Inferior parietal cortex (tissue), 1 donor: ENCODE results near the gene POLR1A.
A peak's percentile ranks its signal among the peaks of the same experiment; 100 is the strongest.

Experiments used
- DNase-seq: peaks from one replicate; pipeline ENCODE4 v3.0.0-alpha.2; 2016; ENCODE audit errors: extremely low spot score

Gene POLR1A

DNA sequence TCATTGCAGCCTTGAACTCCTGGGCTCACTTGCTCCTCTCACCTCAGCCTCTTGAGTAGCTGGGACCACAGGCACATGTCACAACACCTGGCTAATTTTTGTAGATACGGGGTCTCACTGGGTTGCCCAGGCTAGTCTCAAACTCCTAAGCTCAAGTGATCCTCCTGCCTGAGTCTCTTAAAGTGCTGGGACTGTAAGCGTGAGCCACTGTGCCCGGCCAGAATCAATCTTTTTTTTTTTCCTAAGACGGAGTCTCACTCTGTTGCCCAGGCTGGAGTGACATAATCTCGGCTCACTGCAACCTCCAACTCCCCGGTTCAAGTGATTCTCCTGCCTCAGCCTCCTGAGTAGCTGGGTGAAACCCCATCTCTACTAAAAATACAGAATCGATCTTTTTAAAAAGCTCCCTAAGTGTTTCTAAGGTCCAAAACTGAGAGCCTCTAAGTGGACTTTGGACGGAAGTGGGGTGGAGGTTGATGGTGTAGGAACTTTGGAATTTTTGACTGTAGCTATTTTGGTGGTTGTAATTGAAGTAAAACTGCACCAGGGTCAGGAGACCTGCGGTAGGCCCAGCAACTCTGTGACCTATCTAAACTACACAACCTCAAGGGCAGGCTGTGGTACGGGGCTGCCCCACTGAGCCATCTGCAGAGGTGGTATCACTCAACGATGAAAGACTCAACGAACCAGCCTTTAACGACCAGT lies 82.9 kb downstream of the POLR1A start:
- no peak for DNase-seq

DNA sequence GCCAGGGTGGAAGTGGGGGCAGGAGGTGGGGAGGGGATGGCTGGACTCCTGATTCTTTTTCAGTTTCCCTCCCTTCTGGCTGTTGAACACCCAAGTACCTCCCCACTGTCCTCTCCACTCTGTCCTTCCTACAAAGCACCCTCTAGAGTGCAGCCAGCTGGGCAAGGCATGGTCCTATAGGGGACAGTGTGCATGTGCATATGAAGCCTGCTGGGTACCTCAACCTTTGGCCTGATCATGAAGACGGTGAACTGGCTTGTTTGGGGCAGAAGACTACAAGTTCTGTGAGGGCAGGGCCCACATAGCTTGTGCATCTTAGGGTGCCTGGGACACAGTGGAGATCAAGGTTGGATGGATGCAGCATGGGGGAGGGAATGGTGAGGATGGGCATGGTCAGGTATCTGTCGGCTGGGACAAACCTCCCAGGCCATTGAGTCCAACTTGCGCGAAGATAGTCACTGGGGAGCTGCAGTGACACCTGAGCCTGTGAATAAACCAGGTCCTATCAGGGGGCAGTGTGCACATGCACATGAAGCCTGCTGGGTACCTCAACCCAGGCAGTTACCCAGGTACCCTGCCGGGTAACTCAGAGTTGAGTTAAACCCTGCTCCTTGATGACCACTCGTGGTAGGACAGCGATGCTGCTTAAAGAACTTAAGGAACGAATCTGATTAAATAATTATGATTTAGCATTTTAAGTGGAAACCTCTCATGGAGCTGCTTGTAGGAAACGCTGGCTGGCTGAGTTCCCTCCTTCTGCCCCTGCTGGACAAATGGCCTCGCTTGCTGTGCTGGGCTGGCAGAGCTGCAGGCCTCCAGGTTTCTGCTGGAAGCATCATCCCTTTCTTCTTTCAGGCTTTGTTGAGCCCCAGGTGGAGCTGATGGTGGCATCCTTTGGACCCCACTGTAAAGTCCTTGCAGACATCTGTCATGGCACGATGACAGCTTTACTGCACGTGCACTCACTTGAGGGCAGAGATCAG lies 84.0 kb downstream of the POLR1A start:
- no peak for DNase-seq

DNA sequence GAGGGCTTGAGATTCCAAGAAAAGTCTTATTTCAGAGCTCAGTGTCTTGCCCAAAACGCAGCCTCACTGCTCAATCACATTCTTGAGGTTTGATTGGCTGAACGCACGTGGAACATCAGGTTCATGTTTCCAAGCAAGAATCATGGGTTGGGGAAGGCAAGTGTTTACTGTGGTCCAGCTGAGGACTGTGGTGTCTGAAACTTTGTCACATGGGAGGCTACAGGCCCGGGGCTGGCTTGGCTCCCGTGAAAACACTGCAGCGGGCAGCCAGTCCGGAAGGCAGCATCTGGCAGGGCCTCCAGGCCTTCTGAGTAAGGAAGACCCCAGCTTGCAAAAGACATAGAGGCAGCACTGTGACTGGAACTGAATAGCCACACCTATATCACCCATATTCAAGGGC lies 84.7 kb downstream of the POLR1A start:
- peak; percentile 65 for DNase-seq

DNA sequence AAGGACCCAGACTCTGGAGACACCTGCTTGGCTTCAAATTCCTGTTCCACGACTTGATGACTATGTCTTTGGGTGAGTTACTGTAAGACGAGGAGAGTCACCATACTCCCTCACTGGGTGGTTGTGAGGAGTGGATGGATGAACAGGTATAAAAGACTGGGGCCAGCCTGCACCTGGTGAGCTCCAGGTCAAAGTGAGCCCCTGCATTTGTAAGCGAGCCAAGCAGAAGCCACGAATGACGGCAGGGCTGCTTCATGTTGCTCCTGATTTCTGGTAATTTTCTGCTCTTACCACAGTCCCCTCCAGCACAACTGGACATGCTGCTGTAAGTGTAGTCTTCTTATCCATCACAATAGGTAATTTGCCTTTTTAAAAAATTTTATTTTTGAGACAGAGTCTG lies 86.6 kb downstream of the POLR1A start:
- no peak for DNase-seq

DNA sequence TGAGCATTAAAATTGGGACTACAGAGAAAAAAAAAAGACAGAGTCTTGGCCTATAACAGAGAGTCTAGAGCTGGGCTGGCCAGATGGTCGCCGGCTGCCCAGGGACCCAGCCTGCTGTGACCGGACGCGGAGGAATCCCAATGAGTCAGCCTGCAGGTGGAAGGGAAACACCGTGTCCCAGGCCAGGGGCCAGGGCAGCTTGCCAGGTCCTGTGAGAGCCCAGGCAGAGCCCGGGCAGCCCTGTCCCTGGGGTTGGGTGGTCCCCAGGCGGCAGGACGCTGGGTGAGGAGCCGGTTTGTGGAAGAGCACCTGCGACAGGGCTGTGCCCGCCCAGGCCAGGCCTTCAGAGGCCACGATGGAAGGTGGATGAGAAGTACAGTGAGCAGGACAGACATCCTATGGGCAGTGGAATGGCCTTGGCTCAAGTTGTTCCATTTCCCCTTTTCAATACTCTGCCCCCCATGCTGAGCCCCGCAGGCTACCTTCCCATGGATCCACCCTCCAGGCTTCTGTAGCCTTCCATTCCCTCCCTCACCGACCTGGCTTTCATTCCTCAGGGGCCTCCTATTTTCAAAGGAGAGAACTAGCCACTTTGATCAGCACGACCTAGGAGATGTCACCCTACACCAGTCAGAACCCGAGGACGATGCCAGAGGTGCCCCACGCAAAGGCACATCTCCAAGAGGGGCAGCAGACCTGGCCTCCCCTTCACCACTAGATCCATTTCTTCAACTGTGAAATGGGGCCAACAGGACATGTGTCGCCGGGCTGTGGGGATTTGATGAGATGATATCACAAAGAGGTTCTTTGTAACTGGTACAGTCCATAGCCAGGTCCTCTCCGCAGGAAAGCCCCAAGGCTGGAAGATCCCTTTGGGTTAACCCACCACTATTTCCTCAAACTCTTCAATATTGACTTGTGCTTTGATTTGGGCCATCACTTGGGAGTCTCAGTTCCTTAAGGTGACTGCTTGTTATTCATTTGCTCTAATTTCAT lies 87.5 kb downstream of the POLR1A start:
- no peak for DNase-seq

DNA sequence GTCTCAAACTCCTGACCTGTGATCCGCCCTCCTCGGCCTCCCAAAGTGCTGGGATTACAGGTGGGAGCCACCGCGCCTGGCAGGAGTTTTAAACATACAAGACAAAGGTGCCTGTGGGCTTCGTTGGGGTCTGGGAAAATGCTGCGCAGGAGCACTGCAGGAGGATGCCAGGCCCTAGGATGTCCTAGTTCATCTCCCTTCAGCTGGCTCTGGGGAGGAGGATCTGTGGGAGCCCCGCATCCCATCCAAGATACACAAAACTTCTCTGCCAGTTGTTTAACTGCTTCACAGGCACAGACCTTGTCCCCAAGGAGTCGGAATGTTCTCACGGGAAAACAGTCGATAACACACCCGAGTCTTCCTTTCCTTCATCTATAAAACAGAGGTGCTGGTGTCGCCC lies 89.1 kb downstream of the POLR1A start:
- DNase-seq, result no peak

DNA sequence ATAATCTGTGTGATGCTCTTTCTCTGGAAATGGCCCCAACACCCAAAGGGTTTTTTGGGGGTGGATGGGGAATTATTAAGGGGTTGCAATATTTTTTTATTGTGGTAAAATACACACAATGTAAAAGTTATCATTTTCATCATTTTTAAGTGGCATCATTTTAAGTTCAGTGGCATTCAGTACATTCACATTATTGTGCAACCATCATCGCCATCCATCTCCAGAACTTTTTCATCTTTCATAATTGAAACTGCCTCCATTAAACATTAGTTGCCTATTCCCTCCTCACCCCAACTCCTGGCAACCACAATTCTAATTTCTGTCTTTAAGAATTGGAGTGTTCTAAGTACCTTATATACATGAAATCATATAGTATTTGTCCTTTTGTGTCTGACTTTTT lies 90.0 kb downstream of the POLR1A start:
- no peak for DNase-seq

DNA sequence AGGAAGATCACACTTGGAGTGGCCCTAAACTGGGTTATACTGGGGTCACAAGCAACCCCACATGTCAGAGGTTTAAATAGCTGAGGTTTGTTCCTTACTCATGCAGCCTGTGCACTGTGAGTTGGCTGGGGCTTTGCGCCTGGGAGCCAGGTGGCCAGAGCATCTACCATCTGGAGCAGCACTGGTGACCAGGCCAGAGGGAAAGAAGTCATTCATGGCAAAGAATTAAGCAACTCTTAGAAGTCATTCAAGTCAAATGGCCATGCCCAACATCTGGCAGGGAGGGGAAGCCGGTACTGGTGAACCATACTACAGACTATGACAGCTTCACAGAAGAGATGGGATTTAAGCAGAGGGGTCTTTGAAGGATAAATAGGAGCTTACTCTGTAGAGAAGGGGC lies 90.7 kb downstream of the POLR1A start:
- DNase-seq, result no peak

DNA sequence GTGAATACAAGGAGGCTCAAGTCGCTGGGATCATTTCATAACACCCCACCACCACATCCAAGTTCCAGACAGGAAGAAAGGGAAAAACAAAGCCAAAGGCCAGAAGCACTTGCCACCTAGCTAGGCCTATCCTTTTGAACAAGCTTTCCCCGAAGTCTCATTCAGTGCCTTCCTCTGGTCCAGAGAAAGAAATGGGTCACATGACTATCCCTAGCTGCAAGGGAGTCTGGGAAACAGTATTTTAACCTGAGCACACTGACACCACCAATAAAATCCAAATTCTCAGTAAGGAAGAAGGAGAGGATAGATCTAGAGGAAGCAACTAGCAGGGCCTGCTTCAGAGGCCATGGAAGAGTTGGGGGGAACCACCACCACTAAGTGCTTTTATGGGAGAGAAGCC lies 91.2 kb downstream of the POLR1A start:
- no peak for DNase-seq

DNA sequence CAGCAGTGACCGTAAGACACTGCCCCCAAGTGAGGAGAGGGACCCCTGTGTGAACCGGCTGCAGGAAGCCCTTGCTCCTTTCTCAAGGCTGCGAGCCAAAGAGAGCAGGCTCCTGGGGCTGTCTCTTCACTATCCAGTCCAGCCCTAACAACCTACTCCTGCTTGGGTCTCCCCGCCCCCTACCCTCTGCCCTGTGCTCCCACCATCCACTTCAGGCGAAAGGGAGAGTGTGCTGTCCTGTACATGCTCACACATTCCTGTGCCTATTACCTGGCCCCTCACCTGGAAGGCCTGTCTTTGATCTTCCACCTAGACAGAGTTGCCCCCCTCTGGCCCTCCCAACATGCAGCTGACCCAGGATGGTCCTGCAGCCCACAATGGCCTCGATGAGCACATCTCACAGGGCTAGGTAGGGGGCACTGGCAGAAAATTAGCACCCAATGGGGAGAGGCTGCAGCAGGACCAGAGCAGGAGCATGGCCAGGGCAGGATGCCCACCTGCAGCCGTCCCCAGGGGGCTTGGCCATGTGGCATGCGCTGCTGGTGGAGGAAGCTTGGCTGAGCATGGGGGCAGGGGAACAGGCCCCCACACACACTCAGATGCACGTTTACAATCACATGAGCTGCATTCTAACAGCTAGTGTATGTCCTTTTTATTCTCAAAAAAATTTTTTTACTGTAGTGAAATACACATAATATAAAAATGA lies 93.5 kb downstream of the POLR1A start:
- DNase-seq, result no peak

DNA sequence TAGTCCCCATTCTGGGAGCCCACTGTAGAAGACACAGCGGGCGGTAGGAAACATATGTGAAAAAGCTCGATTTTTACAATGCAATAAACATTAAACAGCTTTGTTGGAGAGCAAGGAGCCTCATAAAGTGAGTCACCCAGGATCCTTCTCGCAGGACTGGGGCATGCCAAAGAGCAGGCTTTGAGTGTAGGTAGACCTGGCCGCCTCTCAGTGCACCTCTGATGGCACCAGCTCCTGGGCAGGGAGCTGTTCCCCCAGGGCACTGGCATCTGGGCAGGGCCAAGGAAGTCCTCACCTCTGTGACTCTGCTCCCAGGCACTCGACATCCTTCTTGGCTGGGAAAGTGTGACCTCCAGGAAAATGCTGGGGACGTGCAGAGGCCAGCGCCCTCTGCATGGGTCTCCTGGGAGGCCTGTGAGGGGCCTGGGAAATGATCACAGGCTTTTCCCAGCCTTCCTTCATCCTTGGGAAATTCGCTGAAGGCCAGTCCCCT lies 94.2 kb downstream of the POLR1A start:
- DNase-seq, result no peak

DNA sequence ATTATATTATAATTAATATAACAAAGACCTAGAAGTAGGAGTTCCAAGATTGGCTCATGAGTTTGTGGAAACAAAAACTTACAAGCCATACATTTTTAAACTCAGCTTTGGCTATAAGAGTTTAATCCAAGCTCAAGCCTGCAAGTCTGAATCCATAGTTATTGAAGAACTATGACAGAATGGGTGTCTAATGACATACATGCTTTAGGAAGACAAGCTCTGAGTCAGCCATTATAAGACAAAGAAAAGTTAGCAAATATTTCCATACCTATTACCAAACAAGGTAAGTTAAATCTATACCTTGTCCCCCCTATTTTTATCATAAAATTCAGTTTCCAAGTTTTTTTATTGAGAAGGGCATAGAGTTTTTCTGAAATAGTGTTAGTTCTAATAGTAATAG lies 95.6 kb downstream of the POLR1A start:
- DNase-seq, result no peak

DNA sequence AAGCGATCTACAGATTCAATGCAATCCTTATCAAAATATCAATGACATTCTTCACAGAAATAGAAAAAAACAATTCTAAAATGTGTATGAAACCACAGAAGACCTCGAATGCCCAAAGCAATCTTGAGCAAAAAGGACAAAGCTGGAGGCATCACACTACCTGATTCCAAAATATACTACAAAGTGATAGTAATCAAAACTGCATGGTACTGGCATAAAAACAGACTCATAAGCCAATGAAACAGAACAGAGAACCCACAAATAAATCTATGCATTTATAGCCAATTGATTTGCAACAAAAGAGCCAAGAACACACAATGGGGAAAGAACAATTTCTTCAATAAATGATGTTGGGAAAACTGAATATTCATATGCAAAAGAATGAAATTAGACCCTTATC lies 99.2 kb downstream of the POLR1A start:
- no peak for DNase-seq

DNA sequence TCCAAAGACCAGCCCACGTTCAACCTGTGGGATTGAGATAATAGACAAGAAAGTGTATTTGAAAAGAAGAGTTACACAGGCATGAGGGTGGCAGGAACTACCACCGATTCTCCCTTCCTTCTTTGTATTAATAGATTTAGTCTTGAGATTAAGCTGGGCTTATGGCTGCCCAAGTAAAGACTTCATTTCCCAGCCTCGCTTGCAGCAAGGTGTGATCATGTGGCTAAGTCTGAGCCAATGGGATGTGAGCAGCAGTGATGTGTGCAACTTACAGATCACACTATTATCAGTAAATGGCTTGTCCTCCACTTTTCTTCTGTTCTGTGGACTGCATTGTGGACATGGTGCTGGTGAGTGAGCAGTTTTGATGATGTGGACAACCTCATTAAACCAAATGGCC lies 101.7 kb downstream of the POLR1A start:
- DNase-seq, result no peak

DNA sequence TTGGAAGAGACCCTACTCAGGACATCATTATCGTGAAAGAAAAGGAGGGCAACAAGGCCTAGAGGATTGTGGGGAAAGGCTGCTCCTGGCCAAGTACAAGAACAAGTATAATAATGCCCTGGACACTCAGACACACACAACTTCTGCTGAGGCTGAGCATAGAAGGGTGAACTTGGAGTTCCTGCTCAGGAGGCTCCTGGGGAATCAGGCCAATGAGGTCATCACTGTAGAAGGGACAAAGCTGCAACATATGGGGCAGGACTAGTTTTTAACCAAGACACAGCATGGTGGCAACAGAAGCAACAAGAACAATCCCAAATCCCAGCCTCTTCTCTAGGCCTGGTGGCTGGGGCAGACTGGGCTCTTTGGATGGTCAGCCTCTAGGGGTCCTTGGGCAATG lies 102.6 kb downstream of the POLR1A start:
- DNase-seq, result no peak

DNA sequence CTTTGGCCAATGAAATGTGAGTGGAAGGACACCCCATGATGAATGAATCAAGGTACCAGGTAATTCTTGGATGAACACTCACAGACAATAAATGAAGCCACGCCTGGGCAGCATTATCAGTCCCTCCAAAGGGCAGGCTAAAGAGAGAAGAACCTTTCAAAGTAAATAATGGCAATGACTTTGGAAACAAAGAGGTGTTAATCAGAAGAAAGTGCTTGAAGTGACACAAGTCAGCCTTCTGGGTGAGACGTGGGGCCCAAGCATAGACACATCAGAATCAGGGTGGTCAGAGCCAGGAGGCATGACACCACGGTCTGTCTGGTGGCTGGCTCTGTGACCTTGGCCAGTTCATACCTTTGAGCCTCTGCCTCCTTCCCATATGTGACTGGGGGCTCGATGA lies 103.3 kb downstream of the POLR1A start:
- DNase-seq, result no peak

DNA sequence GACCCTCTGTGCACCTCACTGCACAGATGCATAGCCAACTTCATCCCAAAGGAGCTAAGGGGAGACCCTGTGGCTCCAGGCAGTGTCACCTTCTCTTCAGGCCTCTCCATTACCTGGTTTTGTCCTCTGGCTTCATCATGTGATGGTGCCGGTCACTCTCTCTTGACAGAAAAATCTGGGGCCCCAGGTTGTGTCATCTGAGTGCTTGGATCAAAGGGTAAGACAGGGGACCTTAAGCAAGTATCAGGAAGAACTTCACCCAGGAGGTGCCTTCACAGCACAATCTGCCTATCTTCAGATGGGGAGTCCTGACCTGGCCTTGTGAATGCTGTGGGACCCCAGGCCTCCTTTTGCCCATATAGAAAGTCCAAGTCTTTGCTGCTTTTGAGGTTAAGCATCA lies 104.4 kb downstream of the POLR1A start:
- DNase-seq, result no peak

DNA sequence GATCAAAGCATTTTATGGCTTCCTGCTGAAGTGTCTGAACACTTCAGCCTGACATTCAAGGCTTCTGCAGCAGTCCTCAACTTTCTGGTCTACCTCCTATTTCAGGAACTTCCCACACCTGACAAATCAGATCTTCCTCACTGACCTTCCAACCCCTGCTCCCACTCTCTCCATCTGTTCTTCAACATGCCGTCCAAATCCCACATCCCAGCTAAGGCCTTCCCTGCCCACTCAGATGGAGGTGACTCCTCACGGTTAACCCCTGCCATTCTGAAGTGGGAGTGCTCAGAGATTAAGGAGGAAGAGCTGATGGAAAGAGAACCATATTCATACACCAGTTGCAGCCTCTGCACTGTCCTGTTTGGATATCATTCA lies 104.8 kb downstream of the POLR1A start:
- no peak for DNase-seq

DNA sequence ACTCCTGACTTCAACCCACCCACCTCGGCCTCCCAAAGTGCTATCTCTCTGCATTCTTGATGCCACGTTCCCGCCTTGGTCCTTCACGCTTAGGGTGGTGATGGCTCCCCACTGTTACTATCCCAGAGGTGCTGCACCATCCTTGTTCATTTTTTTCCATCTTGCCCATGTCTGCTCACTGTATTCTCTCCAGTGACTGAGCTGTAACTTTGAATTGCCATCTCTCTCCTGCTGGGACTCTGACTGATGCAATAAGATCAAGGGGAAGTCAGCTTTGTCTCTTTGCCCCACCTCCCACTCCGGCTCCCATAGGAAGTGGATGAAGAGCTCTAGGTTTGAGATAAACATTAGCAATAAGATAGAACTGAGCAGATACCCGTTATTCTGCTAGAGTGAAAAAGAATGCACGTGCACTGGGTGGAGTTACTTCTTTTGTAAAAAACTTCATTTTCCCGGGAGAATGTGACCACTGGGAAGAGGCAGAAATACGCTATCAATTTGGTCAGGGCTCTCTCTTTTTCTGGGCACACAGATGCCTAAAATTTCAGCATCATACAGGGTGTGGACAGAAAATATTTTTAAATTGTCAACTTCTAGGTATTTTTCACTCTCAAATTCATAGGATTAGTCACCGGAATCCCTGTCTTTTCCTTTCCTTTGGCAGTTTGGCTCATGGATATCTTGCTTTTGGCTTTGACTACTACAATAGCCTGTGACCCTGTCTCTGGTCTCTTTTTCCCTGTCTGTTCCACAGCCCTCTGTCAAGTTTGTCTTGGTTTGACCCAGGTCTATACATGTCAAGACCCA lies 105.4 kb downstream of the POLR1A start:
- DNase-seq, result no peak
